Spleen (tissue), 11 donors: Measurements from ENCODE around the gene CYP27C1. TPM values are rescaled to one million over a fixed set of nuclear protein-coding genes. Genes with fewer than 3 reads are reported as not detected.

ENCODE experiments used
- DNase-seq: peaks from one replicate; pipeline ENCODE4 v3.0.0-alpha.2; 2020
- H3K27ac ChIP-seq, 8 donors: fragments of 200-600 bp; sonication (generic) in 7 of 8; 1 replicate in 4 of 8; 2 replicates in 4 of 8; pipeline versions ENCODE4 v1.5.0 to v1.8.0; 2016 to 2021; ENCODE audit warnings: inconsistent platforms in 4 of 8, mild to moderate bottlenecking in 4 of 8, moderate library complexity in 1 of 8
- H3K27me3 ChIP-seq, 7 donors: fragments of 200-600 bp; sonication (generic) in 6 of 7; replicated peaks in 1 of 7; 1 replicate in 4 of 7; 2 replicates in 3 of 7; pipeline versions ENCODE4 v1.5.0 to v1.8.0; 2016 to 2021; ENCODE audit warnings: inconsistent platforms in 3 of 7, mild to moderate bottlenecking in 1 of 7
- H3K36me3 ChIP-seq, 6 donors: fragments of 200-600 bp; sonication (generic) in 5 of 6; 1 replicate in 4 of 6; 2 replicates in 2 of 6; pipeline versions ENCODE4 v1.5.0 to v1.8.0; 2016 to 2021; ENCODE audit warnings: inconsistent platforms in 2 of 6
- H3K4me1 ChIP-seq, 6 donors: fragments of 200-600 bp; sonication (generic) in 5 of 6; 1 replicate in 3 of 6; 2 replicates in 3 of 6; pipeline versions ENCODE4 v1.5.0 to v1.8.0; 2016 to 2021; ENCODE audit warnings: inconsistent platforms in 3 of 6
- H3K4me3 ChIP-seq, 8 donors: fragments of 200-600 bp; sonication (generic) in 7 of 8; 1 replicate in 4 of 8; 2 replicates in 4 of 8; pipeline versions ENCODE4 v1.5.0 to v1.8.0; 2016 to 2021; ENCODE audit warnings: inconsistent platforms in 4 of 8, mild to moderate bottlenecking in 4 of 8, moderate library complexity in 2 of 8
- H3K9me3 ChIP-seq, 8 donors: fragments of 200-600 bp; sonication (generic) in 7 of 8; 1 replicate in 4 of 8; 2 replicates in 4 of 8; pipeline versions ENCODE4 v1.5.0 to v1.8.0; 2016 to 2021; ENCODE audit warnings: inconsistent platforms in 4 of 8
- CTCF ChIP-seq, 11 experiments: fragments of 200-600 bp in 7 of 11; fragments of 450-650 bp in 4 of 11; sonication (generic) in 4 of 11; IDR thresholded peaks in 8 of 11; conservative IDR thresholded peaks in 3 of 11; 1 replicate in 7 of 11; 2 replicates in 4 of 11; pipeline versions ENCODE4 v1.4.0 to v1.8.0; 2016 to 2021; ENCODE audit warnings: antibody characterized with exemption in 11 of 11, inconsistent platforms in 4 of 11, mild to moderate bottlenecking in 1 of 11
- POLR2A ChIP-seq, 3 donors: fragments of 450-650 bp; IDR thresholded peaks; one replicate each; pipeline ENCODE4 v1.5.1; 2017; ENCODE audit warnings: antibody characterized with exemption in 3 of 3, mild to moderate bottlenecking in 1 of 3
- POLR2AphosphoS5 ChIP-seq, 3 donors: sonication (generic); formaldehyde crosslinking; IDR thresholded peaks; one replicate each; pipeline ENCODE4 v1.5.1; 2017; ENCODE audit warnings: antibody characterized with exemption in 3 of 3
- whole genome bisulfite sequencing, 5 donors: extraction: QIAGEN DNeasy Blood & Tissue Kit in 3 of 5; methylation state at CpG; one replicate each; pipeline versions ENCODE4 v1.1.5 to v1.1.7; 2013 to 2018; 5-methylcytosine and 5-hydroxymethylcytosine counted together
- intact Hi-C: fragments of 100-400 bp; cut with DNase I; formaldehyde crosslinking; loops from one replicate; pipeline ENCODE4 v1.15.0; 2023; ENCODE audit warnings: low total_unique reads
- polyA plus RNA-seq, 3 donors: library from polyadenylated mRNA; stranded (reverse); fragments of 200-250 nt; gene quantifications; one replicate each; pipeline ENCODE4 v1.2.1, GENCODE V29; 2013
- total RNA-seq, 7 donors: library from RNA; depleted of rRNA in 3 of 7; stranded (reverse); fragments of >200 nt in 3 of 7; fragmentation: NEBNext Ultra II Directional in 4 of 7; extraction: Animal tissue kit (Norgen Biotek cat#: 25700) in 4 of 7; gene quantifications; one replicate each; pipeline versions ENCODE4 v1.1.0 to v1.2.1, GENCODE V29; 2016 to 2021
- donor health status: healthy with polysubstance abuse.
- donor health status: DM: no; HTN: no; CAD: no; lungs with moderate emphysema.
- donor health status: DM: no; HTN: no; CAD: no.
- donor health status: Bipolar disorder and iron deficiency.
- donor health status: healthy.
- donor health status: DM: no; HTN: no; CAD: no.
- donor health status: DM: yes; HTN: yes; CAD: no.

The CYP27C1 gene
- total and polyA plus RNA-seq, 10 donors: 0.07 to 0.36 (median 0.21) TPM; not detected in 2

- intact Hi-C loops: no loop called here
- Histone ChIP-seq H3K4me1 (peaks cover 9 to 28% (median 24%) of the 10 kb centered on the region in 6 donors), H3K27ac (no peak overlapping the region), H3K9me3 (peaks cover 0 to 11% (median 0%) of the 10 kb centered on the region in 8 donors), H3K36me3 (no peaks in the 10 kb centered on the region), H3K27me3 (peaks cover 8 to 94% (median 42%) of the 10 kb centered on the region in 7 donors), H3K4me3 (peak overlapping the region in 2 of 8 donors; percentile 44 to 69)
- WGBS, 5 donors: 31 to 39% (median 33%) methylated on average over 30 to 31 of the region's 31 CpGs
- TF ChIP-seq POLR2AphosphoS5 (IDR thresholded peaks at IDR 0.05) (no peak), POLR2A (IDR thresholded peaks at IDR 0.05) (no peak), CTCF (IDR thresholded peaks at IDR 0.05 in 8 of 11, conservative IDR thresholded peaks at IDR 0.05 in 3 of 11) (no peak)
- DNase-seq: no peak
Measured at GRCh38 chr2:127220768-127221527, 849 bp upstream of the CYP27C1 start.

- H3K9me3 ChIP-seq: peaks cover 0 to 11% (median 0%) of the 10 kb centered on the region in 8 donors
- H3K36me3 ChIP-seq: no peaks in the 10 kb centered on the region
- peak overlapping the region; percentile 21 to 69 (median 34) for H3K4me3 ChIP-seq
- whole genome bisulfite sequencing, 5 donors: 1 to 4% (median 2%) methylated on average over 48 to 71 of the region's 71 CpGs
- no peak overlapping the region for H3K27ac ChIP-seq
- intact Hi-C loops: no loop called here
- peaks cover 8 to 79% (median 42%) of the 10 kb centered on the region in 7 donors for H3K27me3 ChIP-seq
- no peak for DNase-seq
- TF ChIP-seq POLR2AphosphoS5 (IDR thresholded peaks at IDR 0.05) (no peak), CTCF (IDR thresholded peaks at IDR 0.05 in 8 of 11, conservative IDR thresholded peaks at IDR 0.05 in 3 of 11) (no peak), POLR2A (IDR thresholded peaks at IDR 0.05) (no peak)
- peaks cover 9 to 27% (median 24%) of the 10 kb centered on the region in 6 donors for H3K4me1 ChIP-seq
Measured at GRCh38 chr2:127219171-127220070, 678 bp downstream of the CYP27C1 start.

GRCh38 chr2:127218812-127219170, 1.3 kb downstream of the CYP27C1 start:
- peaks cover 8 to 74% (median 42%) of the 10 kb centered on the region in 7 donors for H3K27me3 ChIP-seq
- 1 to 9% (median 4%) methylated on average over 22 to 35 of the region's 35 CpGs for WGBS, 5 donors
- DNase-seq: no peak

More at GRCh38 chr2:127218812-127219170, 1.3 kb downstream of the CYP27C1 start:
- intact Hi-C loops: no loop called here
- peak overlapping the region; percentile 21 to 69 (median 34) for H3K4me3 ChIP-seq
- H3K9me3 ChIP-seq: peaks cover 0 to 11% (median 0%) of the 10 kb centered on the region in 8 donors
- H3K36me3 ChIP-seq: no peaks in the 10 kb centered on the region
- peaks cover 9 to 27% (median 24%) of the 10 kb centered on the region in 6 donors for H3K4me1 ChIP-seq
- no peak overlapping the region for H3K27ac ChIP-seq
- TF ChIP-seq POLR2A (IDR thresholded peaks at IDR 0.05) (no peak), CTCF (IDR thresholded peaks at IDR 0.05 in 8 of 11, conservative IDR thresholded peaks at IDR 0.05 in 3 of 11) (no peak), POLR2AphosphoS5 (IDR thresholded peaks at IDR 0.05) (no peak)
